Right lobe of liver (tissue), 6 donors: Measurements from ENCODE around the gene IL20RA. TPM values are rescaled to one million over a fixed set of nuclear protein-coding genes. Genes with fewer than 3 reads are reported as not detected.

Experiments
- ATAC-seq, 4 donors: fragments of 200-7000 bp; cut with Tn5 transposase; one replicate each; pipeline ENCODE4 v1.9.1; 2020; ENCODE audit warnings: mild to moderate bottlenecking in 4 of 4, moderate library complexity in 4 of 4
- DNase-seq, 3 donors: peaks; one replicate each; pipeline ENCODE4 v3.0.0-alpha.2; 2020
- H3K27ac ChIP-seq, 3 donors: fragments of 200-600 bp; one replicate each; pipeline ENCODE4 v1.8.0; 2022
- H3K27me3 ChIP-seq, 2 donors: fragments of 200-600 bp; one replicate each; pipeline ENCODE4 v1.8.0; 2022
- H3K36me3 ChIP-seq, 4 donors: fragments of 200-600 bp; sonication (generic) in 1 of 4; one replicate each; pipeline versions ENCODE4 v1.5.1 to v1.8.0; 2017 to 2022; ENCODE audit warnings: control low read depth in 1 of 4
- H3K4me1 ChIP-seq, 4 donors: fragments of 200-600 bp; sonication (generic) in 1 of 4; one replicate each; pipeline versions ENCODE4 v1.5.1 to v1.8.0; 2017 to 2022; ENCODE audit warnings: control low read depth in 1 of 4
- H3K4me3 ChIP-seq, 3 donors: fragments of 200-600 bp; one replicate each; pipeline ENCODE4 v1.8.0; 2022
- H3K9me3 ChIP-seq, 4 donors: fragments of 200-600 bp; sonication (generic) in 1 of 4; one replicate each; pipeline versions ENCODE4 v1.5.1 to v1.8.0; 2017 to 2022; ENCODE audit warnings: control low read depth in 1 of 4
- POLR2A ChIP-seq: fragments of 450-650 bp; IDR thresholded peaks from one replicate; pipeline ENCODE4 v1.6.1; 2017; ENCODE audit warnings: antibody characterized with exemption, mild to moderate bottlenecking
- WGBS: methylation state at CpG from one replicate; pipeline ENCODE4 v1.1.6; 2018; ENCODE audit warnings: low coverage, low lambda C conversion rate; ENCODE audit not compliant: insufficient coverage; ENCODE audit errors: missing lambda C conversion rate; 5-methylcytosine and 5-hydroxymethylcytosine counted together
- intact Hi-C, 2 donors: fragments of 100-400 bp; cut with DNase I; formaldehyde crosslinking; loops; one replicate each; pipeline versions ENCODE4 v1.11.2 to v1.14.1; 2022
- total RNA-seq, 6 experiments: library from RNA; depleted of rRNA in 2 of 6; stranded (reverse); fragments of >200 nt in 2 of 6; fragmentation: NEBNext Ultra II Directional in 3 of 6; extraction: Animal tissue kit (Norgen Biotek cat#: 25700) in 3 of 6; gene quantifications; one replicate each; pipeline versions ENCODE4 v1.1.0 to v1.2.4, GENCODE V29; 2016 to 2023
- TF ChIP-seq, protein P1 (sequence below), 4 donors: fragments of 200-600 bp in 3 of 4; fragments of 450-650 bp in 1 of 4; IDR thresholded peaks; one replicate each; pipeline versions ENCODE4 v1.5.1 to v1.8.0; 2016 to 2022; ENCODE audit warnings: antibody characterized with exemption in 4 of 4, mild to moderate bottlenecking in 2 of 4
- donor health status: DM: no; HTN: yes; CAD: no.
- donor health status: DM: no; HTN: no; CAD: no.
- donor health status: DM: no; HTN: no; CAD: no.
- donor health status: DM: no; HTN: yes; CAD: no.
- donor health status: DM: no; HTN: yes; CAD: no.

Gene IL20RA
- total RNA-seq, 6 experiments from 2014 or later = 0.06 to 0.70 (median 0.12) TPM

DNA sequence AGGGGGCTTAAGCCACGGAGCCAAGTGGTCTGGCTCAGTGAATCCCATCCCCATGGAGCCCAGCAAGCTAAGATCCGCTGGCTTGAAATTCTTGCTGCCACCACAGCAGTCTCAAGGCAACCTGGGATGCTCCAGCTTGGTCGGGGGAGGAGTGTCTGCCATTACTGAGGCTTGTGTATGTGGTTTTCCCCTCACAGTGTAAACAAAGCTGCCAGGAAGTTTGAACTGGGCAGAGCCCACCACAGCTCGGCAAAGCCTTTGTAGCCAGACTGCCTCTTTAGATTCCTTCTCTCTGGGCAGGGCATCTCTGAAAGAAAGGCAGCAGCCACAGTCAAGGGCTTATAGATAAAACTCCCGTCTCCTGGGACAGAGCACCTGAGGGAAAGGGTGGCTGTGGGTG, 25.5 kb upstream of the IL20RA start:
- Histone ChIP-seq H3K4me1 (no peaks in the 10 kb centered on the region), H3K27ac (no peak overlapping the region), H3K27me3 (no peaks in the 10 kb centered on the region), H3K4me3 (no peak overlapping the region), H3K36me3 (no peaks in the 10 kb centered on the region), H3K9me3 (no peaks in the 10 kb centered on the region)
- DNase-seq (no peak), ATAC-seq (no peak)
- 40% methylated on average over 2 of the region's 5 CpGs for WGBS
- intact Hi-C loops = no loop called here
- no peak for TF ChIP-seq POLR2A
- TF ChIP-seq, protein P1, sequence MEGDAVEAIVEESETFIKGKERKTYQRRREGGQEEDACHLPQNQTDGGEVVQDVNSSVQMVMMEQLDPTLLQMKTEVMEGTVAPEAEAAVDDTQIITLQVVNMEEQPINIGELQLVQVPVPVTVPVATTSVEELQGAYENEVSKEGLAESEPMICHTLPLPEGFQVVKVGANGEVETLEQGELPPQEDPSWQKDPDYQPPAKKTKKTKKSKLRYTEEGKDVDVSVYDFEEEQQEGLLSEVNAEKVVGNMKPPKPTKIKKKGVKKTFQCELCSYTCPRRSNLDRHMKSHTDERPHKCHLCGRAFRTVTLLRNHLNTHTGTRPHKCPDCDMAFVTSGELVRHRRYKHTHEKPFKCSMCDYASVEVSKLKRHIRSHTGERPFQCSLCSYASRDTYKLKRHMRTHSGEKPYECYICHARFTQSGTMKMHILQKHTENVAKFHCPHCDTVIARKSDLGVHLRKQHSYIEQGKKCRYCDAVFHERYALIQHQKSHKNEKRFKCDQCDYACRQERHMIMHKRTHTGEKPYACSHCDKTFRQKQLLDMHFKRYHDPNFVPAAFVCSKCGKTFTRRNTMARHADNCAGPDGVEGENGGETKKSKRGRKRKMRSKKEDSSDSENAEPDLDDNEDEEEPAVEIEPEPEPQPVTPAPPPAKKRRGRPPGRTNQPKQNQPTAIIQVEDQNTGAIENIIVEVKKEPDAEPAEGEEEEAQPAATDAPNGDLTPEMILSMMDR (IDR thresholded peaks at IDR 0.05) = no peak

DNA sequence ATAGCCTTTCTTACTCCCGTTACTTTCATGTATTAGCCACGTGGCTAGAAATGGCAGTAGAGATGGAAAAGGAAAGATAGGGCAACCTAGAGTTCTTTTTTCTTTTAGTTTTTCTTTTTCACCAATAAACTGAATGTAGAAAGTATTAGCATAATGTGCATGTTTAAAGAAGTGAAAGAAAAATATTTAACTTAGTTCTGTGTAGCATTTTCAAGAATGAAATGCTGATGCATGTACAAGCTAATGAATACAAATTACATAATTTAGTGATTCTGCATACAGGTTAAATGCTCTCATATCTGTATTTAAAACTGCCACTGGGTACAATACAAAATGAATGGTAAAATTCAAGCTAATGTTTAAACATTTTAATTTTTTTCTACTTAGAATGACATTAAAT, 22.6 kb upstream of the IL20RA start:
- ATAC-seq (no peak), DNase-seq (no peak)
- Histone ChIP-seq H3K36me3 (no peaks in the 10 kb centered on the region), H3K27me3 (no peaks in the 10 kb centered on the region), H3K4me3 (no peak overlapping the region), H3K27ac (no peak overlapping the region), H3K9me3 (no peaks in the 10 kb centered on the region), H3K4me1 (no peaks in the 10 kb centered on the region)
- intact Hi-C loops = no loop called here
- TF ChIP-seq, protein P1 (IDR thresholded peaks at IDR 0.05) = no peak
- 51% methylated on average over 2 of the region's 2 CpGs for WGBS

DNA sequence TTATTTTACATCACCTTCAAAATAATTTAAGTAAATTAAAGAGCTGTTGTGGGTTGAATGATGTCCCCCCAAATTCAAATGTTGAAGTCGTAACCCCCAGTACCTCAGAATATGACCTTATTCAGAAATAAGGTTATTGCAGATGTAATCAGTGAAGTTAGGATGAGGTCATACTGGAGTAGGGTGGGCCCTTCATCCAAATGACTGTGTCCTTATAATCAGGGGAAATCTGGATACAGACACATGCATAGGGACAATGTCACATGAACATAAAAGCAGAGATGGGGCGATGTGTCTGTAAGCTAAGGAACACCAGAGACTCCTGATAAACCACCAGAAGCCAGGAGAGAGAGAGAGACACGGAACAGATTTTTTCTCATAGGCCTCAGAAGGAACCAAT, 13.3 kb upstream of the IL20RA start:
- WGBS = 93% methylated on average over 3 of the region's 3 CpGs
- no peaks in the 10 kb centered on the region for H3K9me3 ChIP-seq
- no peaks in the 10 kb centered on the region for H3K4me1 ChIP-seq
- no peak overlapping the region for H3K27ac ChIP-seq
- ATAC-seq (no peak), DNase-seq (no peak)
- H3K27me3 ChIP-seq = no peaks in the 10 kb centered on the region
- no peak overlapping the region for H3K4me3 ChIP-seq
- H3K36me3 ChIP-seq = no peaks in the 10 kb centered on the region
- intact Hi-C loops = no loop called here
- TF ChIP-seq, protein P1 (IDR thresholded peaks at IDR 0.05) = no peak
- TF ChIP-seq POLR2A = no peak

DNA sequence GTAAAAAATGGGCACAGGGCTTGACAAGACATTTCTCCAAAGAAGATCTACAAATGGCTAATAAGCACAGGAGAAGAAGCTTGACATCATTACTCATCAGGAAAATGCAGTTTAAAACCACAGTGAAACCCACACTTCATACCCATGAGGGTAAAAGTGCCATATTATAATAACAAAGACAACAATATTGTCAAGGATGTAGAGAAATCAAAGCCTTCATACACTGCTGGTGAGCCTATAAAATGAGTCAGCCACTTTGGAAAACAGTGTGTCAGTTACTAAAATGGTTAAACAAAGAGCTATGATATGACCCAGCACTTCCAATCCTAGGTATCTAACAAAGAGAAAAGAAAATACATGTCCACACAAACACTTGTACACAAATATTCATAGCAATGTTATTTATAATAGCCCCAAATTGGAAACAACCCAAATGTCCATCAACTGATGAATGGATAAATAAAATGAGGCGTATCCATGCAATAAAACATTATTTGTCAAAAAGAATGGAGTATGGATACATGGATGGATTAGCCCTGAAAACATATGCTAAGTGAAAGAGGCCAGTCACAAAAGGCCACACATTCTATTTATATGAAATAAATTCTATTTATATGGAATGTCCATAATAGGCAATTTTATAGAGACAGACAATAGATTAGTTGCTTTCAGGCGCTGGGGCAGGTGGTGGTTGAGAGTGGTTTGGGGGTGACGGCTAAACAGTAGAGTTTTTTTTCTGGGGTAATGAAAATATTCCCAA, 11.5 kb upstream of the IL20RA start:
- 69% methylated on average over 3 of the region's 3 CpGs for WGBS
- DNase-seq (no peak), ATAC-seq (no peak)
- Histone ChIP-seq H3K4me1 (no peaks in the 10 kb centered on the region), H3K27ac (no peak overlapping the region), H3K36me3 (no peaks in the 10 kb centered on the region), H3K27me3 (no peaks in the 10 kb centered on the region), H3K4me3 (no peak overlapping the region), H3K9me3 (no peaks in the 10 kb centered on the region)
- intact Hi-C loops = no loop called here
- TF ChIP-seq, protein P1 (IDR thresholded peaks at IDR 0.05) = no peak
- TF ChIP-seq POLR2A = no peak
